Suprapubic skin (tissue), 4 donors: Measurements from ENCODE around the gene LAPTM5.

Experiments
- CTCF ChIP-seq, 2 donors: fragments of 200-600 bp in 1 of 2; fragments of 450-650 bp in 1 of 2; sonication (generic) in 1 of 2; IDR thresholded peaks; one replicate each; pipeline ENCODE4 v1.5.1; 2016 to 2019; ENCODE audit warnings: antibody characterized with exemption in 2 of 2, mild to moderate bottlenecking in 1 of 2, moderate library complexity in 1 of 2
- EP300 ChIP-seq: sonication (generic); formaldehyde crosslinking; IDR thresholded peaks from one replicate; pipeline ENCODE4 v1.6.1; 2017; ENCODE audit warnings: antibody characterized with exemption
- POLR2A ChIP-seq, 2 donors: fragments of 450-650 bp; IDR thresholded peaks; one replicate each; pipeline ENCODE4 v1.6.1; 2017; ENCODE audit warnings: antibody characterized with exemption in 2 of 2, mild to moderate bottlenecking in 2 of 2, moderate library complexity in 2 of 2
- POLR2AphosphoS5 ChIP-seq, 3 donors: sonication (generic); formaldehyde crosslinking; IDR thresholded peaks; one replicate each; pipeline ENCODE4 v1.6.1; 2017; ENCODE audit warnings: antibody characterized with exemption in 3 of 3

GRCh38 chr1:30795026-30795425 is 37.5 kb upstream of the LAPTM5 start:
- TF ChIP-seq CTCF (IDR thresholded peaks at IDR 0.05) (no peak), POLR2AphosphoS5 (IDR thresholded peaks at IDR 0.05) (no peak), EP300 (no peak), POLR2A (IDR thresholded peaks at IDR 0.05) (no peak)
